Fibroblast of skin of abdomen (primary cell): ENCODE measurements around the gene GNA12. TPM values are rescaled to one million over a fixed set of nuclear protein-coding genes. Genes with fewer than 3 reads are reported as not detected.
A peak's percentile ranks its signal among the peaks of the same experiment; 100 is the strongest.

Experiments used
- DNase-seq: peaks from one replicate; pipeline ENCODE4 v3.0.0-alpha.2; 2013
- polyA plus RNA-seq, 2 experiments: library from polyadenylated mRNA; unstranded; fragments of 120-200 nt; gene quantifications; one replicate each; pipeline ENCODE4 v1.2.1, GENCODE V29; 2013; ENCODE audit not compliant: insufficient read length in 2 of 2

The GNA12 gene
- 70.1 TPM for polyA plus RNA-seq (2013, experiment 1 of 2; ENCODE audit: insufficient read length)
- 67.0 TPM for polyA plus RNA-seq (2013, experiment 2 of 2; ENCODE audit: insufficient read length)

- DNase-seq: peak; percentile 99
Observed at GRCh38 chr7:2844153-2845033, at the start of gene GNA12. Gene GNA12, minus strand, starts transcription at chr7:2844308. Its CDS starts 147 bp downstream, at chr7:2844161.

- no peak for DNase-seq
Observed at GRCh38 chr7:2893411-2893861, 49.3 kb upstream of the GNA12 start.

- no peak for DNase-seq
Observed at GRCh38 chr7:2892549-2892948, 48.4 kb upstream of the GNA12 start.

GRCh38 chr7:2887816-2888215 is 43.7 kb upstream of the GNA12 start:
- no peak for DNase-seq

GRCh38 chr7:2886900-2887299 is 42.8 kb upstream of the GNA12 start:
- peak; percentile 75 for DNase-seq

- DNase-seq: no peak
Observed at GRCh38 chr7:2886391-2886790, 42.3 kb upstream of the GNA12 start.

GRCh38 chr7:2884161-2884560 is 40.1 kb upstream of the GNA12 start:
- no peak for DNase-seq

- no peak for DNase-seq
Observed at GRCh38 chr7:2883101-2883500, 39.0 kb upstream of the GNA12 start.

- no peak for DNase-seq
Observed at GRCh38 chr7:2882111-2882510, 38.0 kb upstream of the GNA12 start.

- no peak for DNase-seq
Observed at GRCh38 chr7:2880874-2881533, 36.9 kb upstream of the GNA12 start.

GRCh38 chr7:2880051-2880450 is 35.9 kb upstream of the GNA12 start:
- DNase-seq: no peak

- DNase-seq: no peak
Observed at GRCh38 chr7:2879354-2879753, 35.2 kb upstream of the GNA12 start.

GRCh38 chr7:2878306-2878705 is 34.2 kb upstream of the GNA12 start:
- no peak for DNase-seq

- DNase-seq: peak; percentile 87
Observed at GRCh38 chr7:2876031-2876731, 32.1 kb upstream of the GNA12 start.

GRCh38 chr7:2873686-2874551 is 29.8 kb upstream of the GNA12 start:
- peak; percentile 94 for DNase-seq

GRCh38 chr7:2873146-2873545 is 29.0 kb upstream of the GNA12 start:
- no peak for DNase-seq

- DNase-seq: no peak
Observed at GRCh38 chr7:2872296-2872874, 28.3 kb upstream of the GNA12 start.

GRCh38 chr7:2870471-2870931 is 26.4 kb upstream of the GNA12 start:
- peak; percentile 65 for DNase-seq

GRCh38 chr7:2869981-2870380 is 25.9 kb upstream of the GNA12 start:
- no peak for DNase-seq

- DNase-seq: no peak
Observed at GRCh38 chr7:2866601-2867000, 22.5 kb upstream of the GNA12 start.

GRCh38 chr7:2864999-2865670 is 21.0 kb upstream of the GNA12 start:
- DNase-seq: peak; percentile 69
